HepG2 (cell line): ENCODE measurements around the gene ZNF451. TPM values are rescaled to one million over a fixed set of nuclear protein-coding genes. Genes with fewer than 3 reads are reported as not detected.

ENCODE experiments used
- AGO2 ChIP-seq: fragments of 200-400 bp; formaldehyde crosslinking; optimal IDR thresholded peaks from 2 replicates; pipeline ENCODE3; 2017; ENCODE audit warnings: mild to moderate bottlenecking, low read depth, low read length, moderate library complexity
- ARHGAP35 ChIP-seq: sonication (generic); formaldehyde crosslinking; IDR thresholded peaks from 2 replicates; pipeline ENCODE4 v1.9.0; 2022; ENCODE audit warnings: mild to moderate bottlenecking, inconsistent platforms, moderate library complexity, missing genetic modification reagents, borderline replicate concordance
- PHB2 ChIP-seq: fragments of 450-650 bp; IDR thresholded peaks from 2 replicates; pipeline ENCODE4 v1.6.1; 2018; ENCODE audit not compliant: partially characterized antibody
- TARDBP ChIP-seq: sonication (generic); formaldehyde crosslinking; IDR thresholded peaks from 2 replicates; pipeline ENCODE4 v1.8.0; 2022; ENCODE audit warnings: mild to moderate bottlenecking, missing genetic modification reagents
- ZFAT ChIP-seq: sonication (generic); formaldehyde crosslinking; conservative IDR thresholded peaks from 2 replicates; pipeline ENCODE4 v1.8.1; 2023; ENCODE audit warnings: missing genetic modification reagents, inconsistent platforms
- ZFP36L2 ChIP-seq: sonication (generic); formaldehyde crosslinking; IDR thresholded peaks from 2 replicates; pipeline ENCODE4 v1.4.0; 2020; ENCODE audit warnings: missing genetic modification reagents
- ZMYM2 ChIP-seq: sonication (generic); formaldehyde crosslinking; IDR thresholded peaks from 2 replicates; pipeline ENCODE4 v1.8.0; 2022; ENCODE audit warnings: mild to moderate bottlenecking, missing genetic modification reagents
- ZNF644 ChIP-seq: IDR thresholded peaks from 2 replicates; pipeline ENCODE4 v1.6.1; 2016; ENCODE audit warnings: low read depth
- ZNF780A ChIP-seq: sonication (generic); formaldehyde crosslinking; IDR thresholded peaks from 2 replicates; pipeline ENCODE4 v1.8.0; 2022; ENCODE audit warnings: mild to moderate bottlenecking, missing genetic modification reagents, moderate library complexity
- polyA plus RNA-seq, 8 experiments: library from polyadenylated mRNA; depleted of rRNA in 3 of 8; stranded (reverse) in 7 of 8; unstranded in 1 of 8; fragments of >200 nt; fragmentation: Illumina TruSeq in 4 of 8; extraction: Trizol in 4 of 8; gene quantifications; 2 replicates each; pipeline versions ENCODE4 v1.2.1 to v1.2.3, GENCODE V29; 2011 to 2016; ENCODE audit warnings: low read depth in 4 of 8, missing spikeins in 1 of 8, mixed read lengths in 1 of 8; ENCODE audit not compliant: insufficient read depth in 1 of 8
- total RNA-seq, 5 experiments: library from RNA; depleted of rRNA; stranded (reverse); fragments of >200 nt; fragmentation: Illumina TruSeq; extraction: Trizol; gene quantifications; 2 replicates each; pipeline ENCODE4 v1.2.3, GENCODE V29; 2016; ENCODE audit warnings: low read depth in 1 of 5
- TF ChIP-seq, protein P1 (sequence below), 2 experiments: sonication (generic) in 1 of 2; formaldehyde crosslinking in 1 of 2; IDR thresholded peaks; 2 replicates each; pipeline versions ENCODE4 v1.4.0 to v1.6.1; 2016 to 2020; ENCODE audit warnings: borderline replicate concordance in 1 of 2, low read depth in 1 of 2, mild to moderate bottlenecking in 1 of 2, missing genetic modification reagents in 1 of 2
- TF ChIP-seq, protein P2 (sequence below): sonication (generic); formaldehyde crosslinking; IDR thresholded peaks from 2 replicates; pipeline ENCODE4 v1.4.0; 2020; ENCODE audit warnings: missing genetic modification reagents
- TF ChIP-seq, protein P3 (sequence below): sonication (generic); formaldehyde crosslinking; IDR thresholded peaks from 2 replicates; pipeline ENCODE4 v1.5.0; 2020; ENCODE audit warnings: missing genetic modification reagents
- TF ChIP-seq, protein P4 (sequence below): sonication (generic); formaldehyde crosslinking; IDR thresholded peaks from 2 replicates; pipeline ENCODE4 v1.4.0; 2020; ENCODE audit warnings: missing genetic modification reagents
- TF ChIP-seq, protein P5 (sequence below): sonication (generic); formaldehyde crosslinking; IDR thresholded peaks from 2 replicates; pipeline ENCODE4 v1.4.0; 2020; ENCODE audit warnings: mild to moderate bottlenecking, missing genetic modification reagents

The ZNF451 gene
- total and polyA plus RNA-seq, 2 of the 13 experiments (the other 11 are each of a cell fraction or from before 2014, with no cell fraction given) = 32.1 to 65.7 TPM

- TF ChIP-seq AGO2 = no peak
- TF ChIP-seq, protein P1, sequence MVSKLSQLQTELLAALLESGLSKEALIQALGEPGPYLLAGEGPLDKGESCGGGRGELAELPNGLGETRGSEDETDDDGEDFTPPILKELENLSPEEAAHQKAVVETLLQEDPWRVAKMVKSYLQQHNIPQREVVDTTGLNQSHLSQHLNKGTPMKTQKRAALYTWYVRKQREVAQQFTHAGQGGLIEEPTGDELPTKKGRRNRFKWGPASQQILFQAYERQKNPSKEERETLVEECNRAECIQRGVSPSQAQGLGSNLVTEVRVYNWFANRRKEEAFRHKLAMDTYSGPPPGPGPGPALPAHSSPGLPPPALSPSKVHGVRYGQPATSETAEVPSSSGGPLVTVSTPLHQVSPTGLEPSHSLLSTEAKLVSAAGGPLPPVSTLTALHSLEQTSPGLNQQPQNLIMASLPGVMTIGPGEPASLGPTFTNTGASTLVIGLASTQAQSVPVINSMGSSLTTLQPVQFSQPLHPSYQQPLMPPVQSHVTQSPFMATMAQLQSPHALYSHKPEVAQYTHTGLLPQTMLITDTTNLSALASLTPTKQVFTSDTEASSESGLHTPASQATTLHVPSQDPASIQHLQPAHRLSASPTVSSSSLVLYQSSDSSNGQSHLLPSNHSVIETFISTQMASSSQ (IDR thresholded peaks at IDR 0.05; ENCODE audit: low read depth) = 0 out of 2 replicates have a peak, but pooled peaks have one; percentile 23
- TF ChIP-seq, protein P1 (CRISPR knock-in tag; IDR thresholded peaks at IDR 0.05; ENCODE audit: borderline replicate concordance) = no peak
- no peak for TF ChIP-seq PHB2
- peak; percentile 38; the same call in 1 of the 2 replicates for TF ChIP-seq TARDBP
- TF ChIP-seq, protein P2, sequence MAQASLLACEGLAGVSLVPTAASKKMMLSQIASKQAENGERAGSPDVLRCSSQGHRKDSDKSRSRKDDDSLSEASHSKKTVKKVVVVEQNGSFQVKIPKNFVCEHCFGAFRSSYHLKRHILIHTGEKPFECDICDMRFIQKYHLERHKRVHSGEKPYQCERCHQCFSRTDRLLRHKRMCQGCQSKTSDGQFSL = no peak
- TF ChIP-seq, protein P3, sequence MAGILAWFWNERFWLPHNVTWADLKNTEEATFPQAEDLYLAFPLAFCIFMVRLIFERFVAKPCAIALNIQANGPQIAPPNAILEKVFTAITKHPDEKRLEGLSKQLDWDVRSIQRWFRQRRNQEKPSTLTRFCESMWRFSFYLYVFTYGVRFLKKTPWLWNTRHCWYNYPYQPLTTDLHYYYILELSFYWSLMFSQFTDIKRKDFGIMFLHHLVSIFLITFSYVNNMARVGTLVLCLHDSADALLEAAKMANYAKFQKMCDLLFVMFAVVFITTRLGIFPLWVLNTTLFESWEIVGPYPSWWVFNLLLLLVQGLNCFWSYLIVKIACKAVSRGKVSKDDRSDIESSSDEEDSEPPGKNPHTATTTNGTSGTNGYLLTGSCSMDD = no peak
- no peak for TF ChIP-seq ZNF644 (CRISPR knock-in tag)
- no peak for TF ChIP-seq ZFAT (CRISPR knock-in tag)
- no peak for TF ChIP-seq ZNF780A (CRISPR knock-in tag)
- no peak for TF ChIP-seq ARHGAP35 (CRISPR knock-in tag)
- no peak for TF ChIP-seq ZMYM2 (CRISPR knock-in tag)
- TF ChIP-seq, protein P4, sequence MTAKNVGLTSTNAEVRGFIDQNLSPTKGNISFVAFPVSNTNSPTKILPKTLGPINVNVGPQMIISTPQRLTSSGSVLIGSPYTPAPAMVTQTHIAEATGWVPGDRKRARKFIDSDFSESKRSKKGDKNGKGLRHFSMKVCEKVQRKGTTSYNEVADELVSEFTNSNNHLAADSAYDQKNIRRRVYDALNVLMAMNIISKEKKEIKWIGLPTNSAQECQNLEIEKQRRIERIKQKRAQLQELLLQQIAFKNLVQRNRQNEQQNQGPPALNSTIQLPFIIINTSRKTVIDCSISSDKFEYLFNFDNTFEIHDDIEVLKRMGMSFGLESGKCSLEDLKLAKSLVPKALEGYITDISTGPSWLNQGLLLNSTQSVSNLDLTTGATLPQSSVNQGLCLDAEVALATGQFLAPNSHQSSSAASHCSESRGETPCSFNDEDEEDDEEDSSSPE (CRISPR knock-in tag) = no peak
- TF ChIP-seq, protein P5, sequence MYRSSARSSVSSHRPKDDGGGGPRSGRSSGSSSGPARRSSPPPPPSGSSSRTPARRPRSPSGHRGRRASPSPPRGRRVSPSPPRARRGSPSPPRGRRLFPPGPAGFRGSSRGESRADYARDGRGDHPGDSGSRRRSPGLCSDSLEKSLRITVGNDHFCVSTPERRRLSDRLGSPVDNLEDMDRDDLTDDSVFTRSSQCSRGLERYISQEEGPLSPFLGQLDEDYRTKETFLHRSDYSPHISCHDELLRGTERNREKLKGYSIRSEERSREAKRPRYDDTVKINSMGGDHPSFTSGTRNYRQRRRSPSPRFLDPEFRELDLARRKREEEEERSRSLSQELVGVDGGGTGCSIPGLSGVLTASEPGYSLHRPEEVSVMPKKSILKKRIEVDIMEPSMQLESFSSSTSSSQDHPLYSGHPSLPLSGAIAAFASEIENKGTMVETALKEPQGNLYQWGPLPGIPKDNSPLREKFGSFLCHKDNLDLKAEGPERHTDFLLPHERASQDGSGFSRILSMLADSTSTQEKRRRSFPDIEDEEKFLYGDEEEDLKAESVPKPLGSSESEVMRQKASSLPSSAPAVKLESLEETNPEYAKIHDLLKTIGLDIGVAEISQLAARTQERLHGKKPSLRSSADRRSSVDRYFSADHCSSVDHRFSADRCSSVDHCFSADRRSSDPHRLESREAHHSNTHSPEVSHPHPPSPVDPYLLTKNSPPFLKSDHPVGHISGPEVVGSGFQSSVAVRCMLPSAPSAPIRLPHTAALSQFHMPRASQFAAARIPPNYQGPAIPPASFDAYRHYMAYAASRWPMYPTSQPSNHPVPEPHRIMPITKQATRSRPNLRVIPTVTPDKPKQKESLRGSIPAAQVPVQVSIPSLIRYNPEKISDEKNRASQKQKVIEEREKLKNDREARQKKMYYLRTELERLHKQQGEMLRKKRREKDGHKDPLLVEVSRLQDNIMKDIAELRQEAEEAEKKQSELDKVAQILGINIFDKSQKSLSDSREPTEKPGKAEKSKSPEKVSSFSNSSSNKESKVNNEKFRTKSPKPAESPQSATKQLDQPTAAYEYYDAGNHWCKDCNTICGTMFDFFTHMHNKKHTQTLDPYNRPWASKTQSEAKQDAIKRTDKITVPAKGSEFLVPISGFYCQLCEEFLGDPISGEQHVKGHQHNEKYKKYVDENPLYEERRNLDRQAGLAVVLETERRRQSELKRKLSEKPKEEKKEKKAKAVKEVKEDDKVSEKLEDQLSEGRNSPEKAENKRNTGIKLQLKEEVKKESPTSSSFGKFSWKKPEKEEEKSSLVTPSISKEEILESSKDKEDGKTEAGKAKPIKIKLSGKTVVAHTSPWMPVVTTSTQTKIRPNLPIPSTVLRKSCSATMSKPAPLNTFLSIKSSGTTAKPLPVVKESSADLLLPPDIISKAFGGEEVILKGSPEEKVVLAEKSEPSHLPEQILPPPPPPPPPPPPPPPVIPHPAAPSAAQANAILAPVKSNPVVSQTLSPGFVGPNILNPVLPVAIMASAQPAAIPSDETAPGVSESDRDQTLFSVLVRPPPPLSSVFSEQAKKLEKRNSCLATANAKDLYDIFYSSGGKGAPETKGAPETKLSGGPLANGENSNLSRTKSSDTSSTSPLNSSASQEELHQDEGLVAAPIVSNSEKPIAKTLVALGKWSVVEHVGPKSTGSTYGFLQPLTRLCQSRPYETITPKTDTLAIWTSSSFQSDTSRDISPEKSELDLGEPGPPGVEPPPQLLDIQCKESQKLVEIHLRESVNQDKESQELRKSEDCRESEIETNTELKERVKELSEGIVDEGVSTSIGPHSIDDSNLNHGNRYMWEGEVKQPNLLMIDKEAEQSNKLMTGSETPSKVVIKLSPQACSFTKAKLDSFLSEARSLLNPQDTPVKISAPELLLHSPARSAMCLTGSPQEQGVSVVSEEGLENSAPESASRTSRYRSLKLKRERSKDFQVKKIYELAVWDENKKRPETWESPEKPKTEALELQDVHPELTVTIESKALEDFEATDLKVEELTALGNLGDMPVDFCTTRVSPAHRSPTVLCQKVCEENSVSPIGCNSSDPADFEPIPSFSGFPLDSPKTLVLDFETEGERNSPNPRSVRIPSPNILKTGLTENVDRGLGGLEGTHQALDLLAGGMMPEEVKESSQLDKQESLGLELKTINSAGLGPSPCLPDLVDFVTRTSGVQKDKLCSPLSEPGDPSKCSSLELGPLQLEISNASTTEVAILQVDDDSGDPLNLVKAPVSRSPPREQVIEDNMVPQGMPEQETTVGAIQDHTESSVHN (CRISPR knock-in tag) = no peak
- no peak for TF ChIP-seq ZFP36L2
Observed at GRCh38 chr6:57106990-57107389, 17.0 kb downstream of the ZNF451 start (continued).
